Ovary (tissue), 9 donors: ENCODE results near the gene IGF1. TPM values are rescaled to one million over a fixed set of nuclear protein-coding genes. Genes with fewer than 3 reads are reported as not detected.

Experiments
- DNase-seq, 5 donors: peaks; one replicate each; pipeline ENCODE4 v3.0.0-alpha.2; 2019 to 2020
- H3K27ac ChIP-seq, 2 donors: fragments of 200-600 bp; one replicate each; pipeline versions ENCODE4 v1.5.1 to v1.8.0; 2019 to 2022
- H3K27me3 ChIP-seq: fragments of 200-600 bp; one replicate; pipeline ENCODE4 v1.8.0; 2022
- H3K36me3 ChIP-seq: fragments of 200-600 bp; sonication (generic); one replicate; pipeline ENCODE4 v1.5.1; 2019
- H3K4me1 ChIP-seq: one replicate; pipeline ENCODE4 v1.8.1; 2013; ENCODE audit warnings: mild to moderate bottlenecking, moderate library complexity; ENCODE audit not compliant: insufficient read depth
- H3K4me3 ChIP-seq: fragments of 200-600 bp; sonication (generic); one replicate; pipeline ENCODE4 v1.5.1; 2017
- H3K9me3 ChIP-seq, 2 donors: fragments of 200-600 bp in 1 of 2; sonication (generic) in 1 of 2; one replicate each; pipeline versions ENCODE4 v1.5.1 to v1.8.1; 2013 to 2019; ENCODE audit warnings: mild to moderate bottlenecking in 1 of 2, moderate library complexity in 1 of 2
- EP300 ChIP-seq: sonication (generic); formaldehyde crosslinking; IDR thresholded peaks from one replicate; pipeline ENCODE4 v1.6.1; 2017; ENCODE audit warnings: antibody characterized with exemption
- POLR2A ChIP-seq: fragments of 450-650 bp; IDR thresholded peaks from one replicate; pipeline ENCODE4 v1.6.1; 2017; ENCODE audit warnings: antibody characterized with exemption, mild to moderate bottlenecking, moderate library complexity
- WGBS, 3 donors: extraction: QIAGEN DNeasy Blood & Tissue Kit in 1 of 3; methylation state at CpG; one replicate each; pipeline versions ENCODE4 v1.1.5 to v1.1.7; 2013 to 2017; 5-methylcytosine and 5-hydroxymethylcytosine counted together
- intact Hi-C, 4 donors: fragments of 100-400 bp; cut with DNase I; formaldehyde crosslinking; loops; one replicate each; pipeline versions ENCODE4 v1.11.0 to v1.15.1; 2022 to 2023
- polyA plus RNA-seq, 2 donors: library from polyadenylated mRNA; stranded (reverse); fragments of 200-250 nt in 1 of 2; fragments of 350-450 nt in 1 of 2; fragmentation: Illumina TruSeq in 1 of 2; extraction: RNeasy Lipid Tissue Mini Kit (QIAGEN cat#74804) in 1 of 2; gene quantifications; one replicate each; pipeline ENCODE4 v1.2.3, GENCODE V29; 2013 to 2014
- total RNA-seq, 7 donors: library from RNA; depleted of rRNA in 2 of 7; stranded (reverse); fragments of >200 nt in 2 of 7; fragmentation: NEBNext Ultra II Directional in 3 of 7; extraction: Animal tissue kit (Norgen Biotek cat#: 25700) in 3 of 7; gene quantifications; one replicate each; pipeline versions ENCODE4 v1.1.0 to v1.2.4, GENCODE V29; 2016 to 2023
- TF ChIP-seq, protein P1 (sequence below), 3 donors: fragments of 450-650 bp in 2 of 3; fragments of 200-600 bp in 1 of 3; IDR thresholded peaks; one replicate each; pipeline versions ENCODE4 v1.5.1 to v1.8.0; 2016 to 2022; ENCODE audit warnings: antibody characterized with exemption in 3 of 3, mild to moderate bottlenecking in 1 of 3
- donor health status: DM: no; HTN: no; CAD: no; lungs with moderate emphysema.
- donor health status: DM: no; HTN: no; CAD: no.
- donor health status: Bipolar disorder and iron deficiency.
- donor health status: DM: yes; HTN: yes; CAD: no.
- donor health status: DM: no; HTN: no; CAD: no.
- donor health status: DM: yes; HTN: yes; CAD: no.

The IGF1 gene
- total and polyA plus RNA-seq, 9 donors, result 1.4 to 44.4 (median 9.3) TPM

GRCh38 chr12:102437511-102437910, 42.9 kb downstream of the IGF1 start:
- intact Hi-C loops, result no loop called here
- no peaks in the 10 kb centered on the region for H3K36me3 ChIP-seq
- H3K4me1 ChIP-seq, result peaks cover 8% of the 10 kb centered on the region
- no peaks in the 10 kb centered on the region for H3K27me3 ChIP-seq
- H3K27ac ChIP-seq, result no peak overlapping the region
- no peaks in the 10 kb centered on the region for H3K9me3 ChIP-seq
- WGBS, 3 donors, result 88 to 95% (median 91%) methylated on average over 3 of the region's 3 CpGs
- no peak for DNase-seq
- no peak overlapping the region for H3K4me3 ChIP-seq
- TF ChIP-seq POLR2A, result no peak
- no peak for TF ChIP-seq EP300
- TF ChIP-seq, protein P1, sequence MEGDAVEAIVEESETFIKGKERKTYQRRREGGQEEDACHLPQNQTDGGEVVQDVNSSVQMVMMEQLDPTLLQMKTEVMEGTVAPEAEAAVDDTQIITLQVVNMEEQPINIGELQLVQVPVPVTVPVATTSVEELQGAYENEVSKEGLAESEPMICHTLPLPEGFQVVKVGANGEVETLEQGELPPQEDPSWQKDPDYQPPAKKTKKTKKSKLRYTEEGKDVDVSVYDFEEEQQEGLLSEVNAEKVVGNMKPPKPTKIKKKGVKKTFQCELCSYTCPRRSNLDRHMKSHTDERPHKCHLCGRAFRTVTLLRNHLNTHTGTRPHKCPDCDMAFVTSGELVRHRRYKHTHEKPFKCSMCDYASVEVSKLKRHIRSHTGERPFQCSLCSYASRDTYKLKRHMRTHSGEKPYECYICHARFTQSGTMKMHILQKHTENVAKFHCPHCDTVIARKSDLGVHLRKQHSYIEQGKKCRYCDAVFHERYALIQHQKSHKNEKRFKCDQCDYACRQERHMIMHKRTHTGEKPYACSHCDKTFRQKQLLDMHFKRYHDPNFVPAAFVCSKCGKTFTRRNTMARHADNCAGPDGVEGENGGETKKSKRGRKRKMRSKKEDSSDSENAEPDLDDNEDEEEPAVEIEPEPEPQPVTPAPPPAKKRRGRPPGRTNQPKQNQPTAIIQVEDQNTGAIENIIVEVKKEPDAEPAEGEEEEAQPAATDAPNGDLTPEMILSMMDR (IDR thresholded peaks at IDR 0.05), result no peak

- WGBS, 3 donors, result 55 to 73% (median 72%) methylated on average over 4 of the region's 4 CpGs
- Histone ChIP-seq H3K27me3 (no peaks in the 10 kb centered on the region), H3K4me1 (peaks cover 8% of the 10 kb centered on the region), H3K36me3 (no peaks in the 10 kb centered on the region), H3K4me3 (no peak overlapping the region), H3K9me3 (no peaks in the 10 kb centered on the region), H3K27ac (no peak overlapping the region)
- intact Hi-C loops, result no loop called here
- TF ChIP-seq, protein P1 (IDR thresholded peaks at IDR 0.05), result no peak
- no peak for TF ChIP-seq EP300
- TF ChIP-seq POLR2A, result no peak
- DNase-seq, result no peak
Measured at GRCh38 chr12:102436867-102437266, 43.5 kb downstream of the IGF1 start.

GRCh38 chr12:102435827-102436436, 44.4 kb downstream of the IGF1 start:
- no peaks in the 10 kb centered on the region for H3K9me3 ChIP-seq
- TF ChIP-seq EP300 (no peak), POLR2A (no peak)
- TF ChIP-seq, protein P1 (IDR thresholded peaks at IDR 0.05), result no peak
- H3K4me3 ChIP-seq, result no peak overlapping the region
- no peaks in the 10 kb centered on the region for H3K36me3 ChIP-seq
- DNase-seq, result no peak
- peaks cover 8% of the 10 kb centered on the region for H3K4me1 ChIP-seq
- H3K27me3 ChIP-seq, result no peaks in the 10 kb centered on the region
- intact Hi-C loops, result no loop called here
- WGBS, 3 donors, result 92 to 95% (median 94%) methylated on average over 4 of the region's 4 CpGs
- no peak overlapping the region for H3K27ac ChIP-seq

DNA sequence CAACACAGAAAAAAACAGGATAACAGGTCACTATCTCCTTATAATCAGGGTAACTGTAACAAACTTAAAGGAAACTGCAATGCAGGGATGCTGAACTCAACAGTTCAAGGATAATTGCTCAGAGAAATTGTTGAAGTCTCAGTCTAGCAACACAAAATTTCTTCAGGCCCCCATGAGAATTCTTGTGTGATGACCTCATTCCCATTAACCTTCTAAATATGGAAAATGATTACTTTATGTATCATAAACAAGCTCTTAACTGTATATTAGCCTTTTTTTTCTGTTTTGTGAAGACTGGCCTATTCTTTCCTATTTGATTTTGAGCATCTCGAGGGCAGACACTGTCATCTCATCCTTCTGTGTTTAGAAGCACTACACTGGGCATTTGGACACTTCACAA, 47.1 kb downstream of the IGF1 start:
- WGBS, 3 donors, result 28 to 55% (median 42%) methylated on average over 1 of the region's 1 CpG
- no peak for TF ChIP-seq EP300
- no peak for TF ChIP-seq POLR2A
- TF ChIP-seq, protein P1 (IDR thresholded peaks at IDR 0.05), result no peak
- Histone ChIP-seq H3K27ac (no peak overlapping the region), H3K4me3 (no peak overlapping the region), H3K27me3 (no peaks in the 10 kb centered on the region), H3K4me1 (peaks cover 8% of the 10 kb centered on the region), H3K9me3 (no peaks in the 10 kb centered on the region), H3K36me3 (no peaks in the 10 kb centered on the region)
- no peak for DNase-seq
- intact Hi-C loops, result no loop called here
